HG02870 (cell line): ENCODE measurements around the gene FOXK1.
"Not testable (repeated sequence)": the region's sequence is repeated elsewhere in the genome, so short reads cannot be mapped to it uniquely, and the experiment has no call there.

ENCODE experiments used
- ATAC-seq: cut with Tn5 transposase; IDR thresholded peaks from one replicate; pipeline ENCODE4 v1.9.1; 2021; ENCODE audit warnings: mild to moderate bottlenecking, moderate library complexity; ENCODE audit not compliant: unreplicated experiment

FOXK1 gene

DNA sequence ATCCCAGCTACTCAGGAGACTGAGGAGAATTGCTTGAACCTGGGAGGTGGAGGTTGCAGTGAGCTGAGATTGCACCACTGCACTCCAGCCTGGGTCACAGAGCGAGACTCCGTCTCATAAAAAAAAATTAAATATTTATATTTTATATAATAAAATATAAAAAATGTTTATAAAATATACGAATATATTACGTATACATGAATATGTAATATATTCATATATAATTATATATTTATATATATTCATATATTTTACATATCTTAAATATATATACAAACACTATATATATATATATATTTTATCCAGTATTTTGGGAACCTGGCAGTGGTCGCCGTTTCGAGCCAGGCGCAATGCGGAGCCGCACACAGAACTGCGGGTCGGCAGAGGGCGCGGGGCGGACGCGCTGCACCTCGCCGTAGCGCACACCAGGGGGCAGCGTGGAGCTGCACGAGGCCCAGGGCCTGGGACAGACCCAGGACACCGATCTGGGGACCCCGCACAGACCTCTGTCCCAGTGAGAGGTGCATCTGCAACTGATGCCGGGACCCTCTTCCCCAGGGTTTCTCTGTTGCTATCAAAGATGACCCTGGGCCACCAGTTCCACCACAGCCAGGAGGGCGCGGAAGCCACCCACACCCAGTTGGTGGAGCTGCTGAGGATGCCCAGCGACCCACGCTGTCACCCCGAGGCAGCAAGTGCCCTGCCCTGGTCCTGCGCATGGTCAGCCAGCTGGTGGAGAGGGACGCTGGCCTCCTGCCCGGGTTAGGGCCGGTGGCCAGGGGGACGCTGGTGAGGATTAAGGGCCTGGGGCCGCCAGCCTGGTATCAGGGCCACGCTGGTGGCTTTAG, 116.0 kb downstream of the FOXK1 start:
- ATAC-seq = no peak

DNA sequence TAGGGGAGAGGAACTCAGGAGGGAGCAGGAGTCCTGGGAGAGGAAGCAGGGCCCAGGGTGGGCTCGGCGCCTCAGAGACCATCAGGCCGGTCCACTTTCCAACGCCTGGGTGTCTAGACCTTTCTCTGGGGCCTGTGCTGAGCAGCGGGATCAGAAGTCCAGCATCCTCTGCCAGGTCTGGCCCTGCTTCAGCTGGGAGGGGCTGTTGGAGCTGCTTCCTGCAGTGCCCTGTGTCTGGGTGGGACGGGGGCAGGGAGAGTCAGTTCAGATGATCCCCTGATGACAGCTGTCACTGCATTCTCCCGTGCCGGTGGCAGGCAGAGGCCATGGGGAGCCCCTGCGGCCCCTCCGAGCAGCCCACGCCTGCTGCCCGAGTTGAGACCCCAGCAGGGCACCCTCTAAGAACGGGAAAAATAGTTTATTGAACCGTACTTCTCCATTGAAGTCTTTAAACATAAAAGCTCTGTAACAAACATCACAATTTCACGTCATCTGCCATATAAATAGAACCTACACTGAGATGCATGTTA, 116.7 kb downstream of the FOXK1 start:
- ATAC-seq = no peak

DNA sequence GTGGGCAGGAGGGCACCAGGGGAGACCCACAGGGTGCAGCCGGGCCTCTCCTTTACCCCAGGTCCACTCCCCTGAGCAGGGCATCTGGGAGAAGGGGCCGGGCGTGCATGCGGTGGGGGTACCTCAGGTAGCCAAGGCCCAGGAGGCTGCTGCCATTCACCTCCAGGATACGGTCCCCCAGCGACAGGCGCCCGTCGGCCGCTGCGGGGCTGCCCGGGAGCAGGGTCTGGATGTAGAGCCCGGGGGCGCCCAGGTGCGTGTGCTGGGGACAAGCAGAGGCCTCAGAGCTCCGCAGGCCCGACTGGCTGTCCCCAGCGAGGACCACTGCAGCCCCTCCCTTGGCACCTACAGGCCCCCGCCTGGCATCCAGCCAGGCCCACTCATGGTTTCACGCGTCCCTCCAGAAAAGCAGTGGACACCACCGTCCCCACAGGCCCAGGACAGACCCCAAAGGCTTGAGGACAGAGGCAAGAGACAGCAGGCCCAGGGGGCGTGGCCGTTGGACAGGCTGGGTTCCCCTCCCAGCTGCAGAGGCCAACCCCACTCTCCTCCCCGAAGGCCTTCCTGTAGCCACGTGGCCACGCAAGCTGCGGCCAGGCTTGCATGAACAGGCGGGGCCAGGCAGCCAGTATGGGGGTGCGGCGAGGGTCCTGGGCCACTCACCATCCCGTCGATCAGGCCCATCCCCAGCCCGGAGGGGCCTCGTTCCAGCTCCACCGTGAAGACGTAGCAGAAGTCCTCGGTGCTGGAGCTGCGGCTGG, 117.6 kb downstream of the FOXK1 start:
- ATAC-seq = no peak

DNA sequence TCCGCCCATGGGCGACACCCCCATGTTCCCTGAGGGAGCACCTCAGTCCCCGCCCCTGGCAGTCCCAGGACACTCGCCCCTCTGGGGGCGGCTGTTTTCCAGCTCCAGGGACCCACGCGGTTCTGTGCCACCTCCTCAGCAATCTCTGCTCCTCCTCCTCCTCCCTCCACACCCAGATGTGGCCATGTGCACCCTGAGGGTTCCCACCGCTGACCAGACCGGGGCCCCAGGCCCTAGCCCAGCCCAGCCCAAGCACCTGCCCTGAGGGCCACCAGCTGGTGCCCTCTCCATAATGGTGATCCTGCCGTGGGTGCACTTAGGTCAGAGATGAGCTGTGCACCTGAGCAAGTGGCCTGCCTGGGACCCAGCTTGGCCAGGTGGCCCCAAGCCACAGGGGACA, 118.4 kb downstream of the FOXK1 start:
- ATAC-seq = no peak

DNA sequence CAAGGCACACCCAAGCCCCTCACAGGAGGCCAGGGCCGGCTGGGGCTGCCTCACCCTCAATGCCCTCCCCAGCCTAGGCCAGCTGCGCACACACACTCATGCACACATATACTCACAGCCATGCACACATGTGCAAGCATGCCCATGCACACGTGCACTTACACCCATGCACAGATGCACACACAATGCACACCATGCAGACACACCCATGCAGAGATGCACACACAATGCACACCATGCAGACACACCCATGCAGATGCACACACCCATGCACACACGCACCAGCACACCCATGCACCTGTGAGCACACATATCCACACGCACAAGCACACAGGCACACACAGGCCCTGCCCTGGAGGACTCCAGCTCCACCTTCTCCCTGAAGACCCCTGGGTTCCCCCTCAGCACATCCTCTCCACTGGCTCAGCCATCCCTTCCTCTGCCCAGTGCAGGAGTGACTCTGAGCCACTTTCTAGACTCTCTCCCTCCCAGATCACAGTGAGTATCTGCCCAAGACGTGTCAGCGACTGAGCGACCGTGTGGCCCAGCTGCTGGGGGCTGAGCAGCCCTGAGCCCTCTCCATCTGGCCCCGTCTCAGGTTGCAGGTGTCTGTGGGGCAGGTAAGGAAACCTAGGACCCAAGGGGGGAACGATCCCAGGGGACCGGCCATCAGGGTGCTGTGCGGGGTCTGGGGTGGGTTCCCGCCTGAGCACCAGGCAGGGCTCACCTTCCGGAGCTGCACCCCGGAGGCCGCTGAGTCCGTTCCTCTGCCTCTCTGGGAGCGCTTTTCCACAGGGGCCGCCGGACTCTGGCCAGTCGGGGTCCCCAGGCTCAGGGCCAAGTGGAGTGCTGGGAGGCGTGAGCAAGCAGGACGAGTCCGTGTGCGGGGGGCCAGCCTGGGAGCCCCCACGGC, 119.1 kb downstream of the FOXK1 start:
- ATAC-seq = no peak

DNA sequence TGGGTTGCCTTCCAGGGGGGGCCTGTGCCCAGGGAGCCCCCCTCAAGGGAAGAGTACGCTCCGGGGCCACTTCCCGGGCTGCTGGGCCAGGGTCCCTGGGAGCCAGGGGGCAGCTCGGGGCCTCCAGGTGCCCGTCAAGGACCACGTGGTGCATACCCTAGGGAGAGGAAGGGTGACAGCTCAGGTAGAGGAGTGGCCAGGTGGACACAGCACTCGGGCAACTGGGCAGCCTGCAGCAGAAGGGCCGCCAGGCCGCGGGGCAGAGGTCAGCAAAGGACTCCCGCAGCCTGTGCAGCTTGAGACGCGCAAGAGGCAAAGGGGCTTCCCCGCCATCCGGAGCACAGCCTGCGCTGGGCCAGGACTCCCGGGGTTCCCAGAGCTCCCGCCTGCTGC, 119.7 kb downstream of the FOXK1 start:
- ATAC-seq = no peak

DNA sequence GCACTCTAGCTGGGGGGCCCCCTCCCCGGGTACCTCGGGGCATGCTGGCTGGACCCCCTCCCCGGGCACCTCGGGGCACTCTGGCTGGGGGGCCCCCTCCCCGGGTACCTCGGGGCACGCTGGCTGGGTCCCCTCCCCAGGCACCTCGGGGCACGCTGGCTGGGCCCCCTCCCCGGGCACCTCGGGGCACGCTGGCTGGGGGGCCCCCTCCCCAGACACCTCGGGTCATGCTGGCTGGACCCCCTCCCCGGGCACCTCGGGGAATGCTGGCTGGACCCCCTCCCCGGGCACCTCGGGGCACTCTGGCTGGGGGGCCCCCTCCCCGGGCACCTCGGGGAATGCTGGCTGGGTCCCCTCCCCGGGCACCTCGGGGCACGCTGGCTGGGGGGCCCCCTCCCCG, 120.5 kb downstream of the FOXK1 start:
- not testable (repeated sequence) for ATAC-seq

DNA sequence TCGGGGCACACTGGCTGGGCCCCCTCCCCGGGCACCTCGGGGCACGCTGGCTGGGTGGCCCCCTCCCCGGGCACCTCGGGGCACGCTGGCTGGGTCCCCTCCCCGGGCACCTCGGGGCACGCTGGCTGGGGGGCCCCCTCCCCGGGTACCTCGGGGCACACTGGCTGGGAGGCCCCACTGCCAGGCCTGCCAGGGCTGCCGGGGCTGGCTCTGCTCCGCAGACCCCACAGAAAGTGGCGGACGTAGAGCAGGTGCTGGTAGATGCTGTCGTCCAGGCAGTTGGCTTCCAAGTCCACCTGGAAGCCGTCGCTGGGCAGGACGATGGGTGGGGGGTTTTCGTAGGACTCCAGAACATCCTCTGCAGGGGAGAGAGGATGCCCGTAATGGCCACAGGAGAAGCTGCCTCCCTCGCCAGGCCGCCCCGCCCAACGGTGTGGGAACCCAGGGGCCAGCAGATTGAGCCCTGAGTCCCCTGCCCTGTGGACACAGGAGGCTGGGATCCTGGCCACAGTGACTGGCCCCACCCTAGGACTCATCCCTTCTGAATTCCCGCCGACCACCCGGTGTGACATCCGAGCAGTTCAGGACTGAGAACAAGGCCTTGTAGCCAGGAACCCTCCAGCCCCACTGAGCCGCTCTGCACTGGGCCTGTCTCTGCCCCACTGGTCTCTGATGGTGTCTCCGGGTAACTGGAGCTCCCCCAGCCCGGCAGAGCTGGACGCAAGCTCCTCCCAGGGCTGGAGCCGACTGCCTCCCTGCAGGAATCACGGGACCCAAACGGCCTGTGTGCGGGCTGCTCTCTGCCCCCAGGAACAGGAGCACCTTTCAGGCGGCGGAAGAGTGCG, 121.5 kb downstream of the FOXK1 start:
- no peak for ATAC-seq

DNA sequence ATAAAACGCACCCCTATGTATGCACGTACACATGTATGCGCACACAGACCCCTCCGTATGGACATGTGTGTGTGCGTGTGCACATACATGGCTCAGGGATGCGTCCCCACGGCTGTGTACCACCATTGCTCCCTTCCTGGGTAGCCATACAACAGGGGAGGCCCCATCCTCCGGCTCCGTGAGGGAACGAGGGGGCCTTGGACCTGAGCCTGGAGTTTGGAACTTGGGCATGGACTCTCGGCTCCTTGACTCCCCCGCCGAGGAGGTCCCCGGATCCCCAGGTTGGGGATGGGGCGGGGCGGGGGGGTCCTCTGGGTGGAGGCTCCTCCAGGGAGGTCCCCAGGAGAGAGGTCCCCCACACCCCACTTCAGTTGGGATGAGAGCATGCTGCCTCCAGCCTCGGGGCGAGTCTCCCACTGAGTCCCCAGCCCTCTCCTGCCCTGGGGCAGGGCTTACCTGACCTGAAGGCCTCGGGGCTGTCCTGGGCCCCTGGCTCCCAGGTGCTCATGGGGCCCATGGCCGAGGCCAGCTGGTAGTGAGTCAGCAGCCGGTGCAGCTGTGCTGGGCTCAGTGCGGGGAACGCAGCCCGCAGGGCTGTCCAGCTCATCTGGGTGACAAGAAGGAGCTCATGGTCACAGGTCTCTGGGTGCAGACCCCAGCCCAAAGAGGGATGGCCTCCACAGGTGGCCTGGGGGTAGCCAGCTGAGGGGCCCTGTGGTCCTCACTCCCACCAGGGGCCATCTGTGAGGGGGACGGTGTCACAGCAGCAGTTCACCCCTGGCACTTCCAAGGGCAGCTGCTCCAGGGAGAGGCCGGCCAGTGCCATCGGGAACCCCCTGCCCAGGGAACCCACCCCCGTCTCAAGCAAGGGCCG, 123.3 kb downstream of the FOXK1 start:
- ATAC-seq = no peak

DNA sequence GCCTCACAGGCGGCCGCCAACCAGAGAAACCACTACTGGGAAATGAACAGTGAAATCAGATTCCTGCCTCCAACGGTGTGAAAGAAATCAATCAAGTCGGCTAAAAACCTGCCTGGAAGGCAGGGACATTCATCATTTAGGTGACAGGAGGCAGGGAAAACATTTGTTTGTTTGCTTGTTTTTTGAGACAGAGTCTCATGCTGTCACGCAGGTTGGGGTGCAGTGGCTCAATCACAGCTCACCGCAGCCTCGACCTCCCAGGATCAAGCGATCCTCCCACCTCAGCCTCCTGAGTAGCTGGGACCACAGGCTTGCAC, 123.8 kb downstream of the FOXK1 start:
- ATAC-seq = no peak

DNA sequence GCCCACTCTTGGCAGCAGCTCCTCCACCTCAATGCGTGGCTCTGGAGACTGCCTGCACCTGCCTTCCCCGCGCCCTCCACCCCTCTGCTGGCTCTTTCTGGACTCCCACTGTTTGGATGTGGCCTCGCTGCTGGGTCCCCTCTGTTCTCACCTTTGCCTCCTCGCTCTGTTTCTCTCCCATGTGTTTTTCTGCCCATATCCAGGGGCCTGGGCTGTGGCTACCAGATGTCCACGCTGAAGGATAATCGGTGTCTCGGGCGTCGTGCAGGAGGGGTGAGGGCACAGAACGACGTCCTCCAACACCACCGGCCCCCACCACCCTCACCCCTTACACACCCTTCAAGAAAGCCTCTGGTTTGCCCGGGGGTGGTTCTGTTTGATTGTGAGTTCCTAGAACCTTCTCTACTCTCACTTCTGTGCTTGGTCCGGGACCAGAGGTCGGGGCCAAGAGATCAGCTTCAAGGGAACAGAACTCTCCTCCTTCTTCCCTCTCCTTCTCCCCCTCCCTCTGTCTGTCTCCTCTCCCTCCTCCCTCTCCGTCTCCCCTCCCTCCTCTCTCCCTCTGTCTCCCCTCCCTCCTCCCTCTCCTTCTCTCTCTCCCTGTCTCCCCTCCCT, 125.0 kb downstream of the FOXK1 start:
- no peak for ATAC-seq

DNA sequence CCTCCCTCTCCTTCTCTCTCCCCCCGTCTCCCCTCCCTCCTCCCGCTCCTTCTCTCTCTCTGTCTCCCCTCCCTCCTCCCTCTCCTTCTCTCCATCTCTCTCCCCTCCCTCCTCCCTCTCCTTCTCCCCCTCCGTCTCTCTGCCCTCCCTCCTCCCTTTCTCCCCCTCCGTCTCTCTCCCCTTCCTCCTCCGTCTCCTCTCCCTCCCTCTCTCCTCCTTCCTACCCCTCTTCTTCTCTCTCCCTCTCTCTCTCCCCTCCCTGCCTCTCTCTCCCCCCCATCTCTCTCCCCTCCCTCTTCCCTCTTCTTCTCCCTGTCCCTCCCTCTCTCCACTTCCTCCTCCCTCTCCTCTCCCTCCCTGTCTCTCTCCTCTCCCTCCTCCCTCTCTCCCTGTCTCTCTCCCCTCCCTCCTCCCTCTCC, 125.5 kb downstream of the FOXK1 start:
- no peak for ATAC-seq

DNA sequence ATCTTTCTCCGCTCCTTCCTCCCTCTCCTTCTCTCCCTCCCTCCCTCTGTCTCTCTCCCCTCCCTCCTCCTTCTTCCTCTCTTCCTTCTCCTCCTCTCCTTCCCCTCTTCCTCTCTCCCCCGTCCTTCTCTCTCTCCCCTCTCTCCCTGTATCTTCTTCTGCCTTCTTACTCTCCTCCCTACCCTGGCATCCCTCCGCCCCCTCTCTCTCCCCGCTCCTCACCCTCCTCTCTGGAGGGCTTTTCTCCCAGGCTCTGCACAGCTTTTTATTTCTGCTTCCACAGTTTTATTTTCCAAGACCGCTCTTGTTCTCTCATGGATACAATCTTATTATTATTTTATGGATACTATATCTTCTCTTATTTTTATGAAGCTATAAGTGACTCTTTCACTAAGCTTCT, 125.9 kb downstream of the FOXK1 start:
- ATAC-seq = no peak

DNA sequence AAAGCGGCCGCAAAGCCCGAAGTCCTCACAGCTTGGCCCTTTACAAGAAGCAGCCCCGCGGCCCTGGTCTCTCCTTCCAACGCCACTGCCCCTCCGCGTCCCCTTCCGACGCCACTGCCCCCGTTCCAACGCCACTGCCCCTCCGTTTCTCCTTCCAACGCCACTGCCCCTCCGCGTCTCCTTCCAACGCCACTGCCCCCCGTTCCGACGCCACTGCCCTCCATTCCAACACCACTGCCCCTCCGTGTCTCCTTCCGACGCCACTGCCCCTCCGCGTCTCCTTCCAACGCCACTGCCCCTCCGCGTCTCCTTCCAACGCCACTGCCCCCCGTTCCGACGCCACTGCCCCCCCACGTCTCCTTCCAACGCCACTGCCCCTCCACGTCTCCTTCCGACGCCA, 126.5 kb downstream of the FOXK1 start:
- ATAC-seq = no peak

DNA sequence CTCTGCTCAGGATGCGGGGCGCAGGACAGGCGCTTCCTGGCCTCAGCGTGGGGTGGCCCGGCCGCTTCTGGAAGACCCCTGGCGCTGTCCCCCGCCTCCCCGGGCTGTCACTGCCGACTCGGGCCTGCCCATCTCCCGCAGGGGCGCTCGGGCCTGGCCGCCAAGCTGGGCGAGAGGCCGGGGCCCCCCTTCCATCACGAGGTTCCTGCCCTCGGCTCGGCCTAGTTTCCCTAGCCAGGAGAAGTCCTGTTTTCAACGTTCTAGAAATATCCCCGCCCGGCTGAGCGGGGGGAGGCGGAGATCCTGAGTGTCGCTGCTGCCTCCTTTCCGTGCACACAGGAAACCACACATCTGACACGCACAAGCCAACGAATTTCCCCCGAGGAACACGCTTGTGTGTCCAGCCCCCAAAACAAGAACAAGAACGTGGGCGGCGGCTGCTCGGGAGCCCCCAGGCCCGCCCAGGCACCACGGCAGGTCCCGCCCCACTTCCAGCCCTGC, 127.0 kb downstream of the FOXK1 start:
- ATAC-seq = no peak

DNA sequence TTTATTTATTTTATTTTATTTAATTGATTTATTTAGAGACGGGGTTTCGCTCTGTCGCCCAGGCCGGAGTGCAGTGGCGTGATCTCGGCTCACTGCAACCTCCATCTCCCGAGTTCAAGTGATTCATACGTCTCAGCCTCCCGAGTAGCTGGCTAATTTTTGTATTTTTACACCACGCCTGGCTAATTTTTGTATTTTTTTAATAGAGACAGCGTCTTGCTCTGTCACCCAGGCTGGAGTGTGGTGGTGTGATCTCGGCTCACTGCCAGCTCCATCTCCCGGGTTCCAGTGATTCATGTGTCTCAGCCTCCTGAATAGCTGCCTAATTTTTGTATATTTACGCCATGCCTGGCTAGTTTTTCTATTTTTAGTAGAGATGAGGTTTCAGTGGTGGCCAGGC, 127.6 kb downstream of the FOXK1 start:
- no peak for ATAC-seq

DNA sequence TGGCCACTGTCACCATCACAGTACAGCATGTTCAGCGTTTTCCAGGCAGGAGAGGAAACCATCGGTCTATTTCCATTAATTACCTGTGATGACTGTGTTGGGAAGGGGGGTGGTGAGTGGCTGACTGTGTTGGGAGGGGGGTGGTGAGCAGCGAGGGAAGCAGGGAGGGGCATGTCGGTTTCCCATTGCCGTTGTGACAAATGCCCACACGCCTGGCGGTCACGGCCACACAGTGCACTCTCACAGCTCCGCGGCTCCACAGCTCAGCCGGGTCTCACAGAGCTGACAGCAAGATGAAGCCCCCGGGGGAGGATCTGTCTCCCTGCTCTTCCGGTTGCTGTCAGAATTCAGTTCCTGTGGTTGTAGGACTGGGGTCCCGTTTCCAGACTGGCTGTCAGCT, 132.3 kb downstream of the FOXK1 start:
- ATAC-seq = no peak

DNA sequence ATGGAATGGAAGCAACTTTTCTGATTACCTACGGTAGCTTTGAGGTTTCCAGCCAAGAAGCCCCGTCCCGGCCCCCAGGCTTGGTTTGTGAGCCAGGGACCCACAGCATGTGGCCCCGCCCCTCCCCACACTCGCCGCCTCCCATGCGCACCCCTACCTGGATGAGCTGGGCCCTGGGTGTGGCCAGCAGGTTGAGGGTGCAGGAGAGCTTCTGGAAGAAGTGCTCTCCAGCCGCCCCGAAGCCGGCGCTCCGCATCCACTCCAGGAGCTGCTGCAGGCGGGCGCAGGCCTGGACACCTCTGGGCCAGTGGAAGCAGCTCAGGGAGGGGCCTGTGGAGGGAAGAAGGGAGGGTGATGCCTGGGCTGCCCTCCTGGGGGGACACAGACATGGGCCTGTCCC, 133.0 kb downstream of the FOXK1 start:
- no peak for ATAC-seq
